Muscle layer of colon (tissue), 2 donors: ENCODE results near the gene TCP11L2.

ENCODE experiments used
- H3K27ac ChIP-seq: one replicate; pipeline ENCODE4 v1.7.0; 2013; ENCODE audit warnings: low read depth, mild to moderate bottlenecking, low read length, moderate library complexity
- H3K27me3 ChIP-seq, 2 donors: one replicate each; pipeline ENCODE4 v1.7.0; 2013; ENCODE audit warnings: low read length in 2 of 2, mild to moderate bottlenecking in 2 of 2; ENCODE audit not compliant: insufficient read depth in 2 of 2, control insufficient read depth in 1 of 2
- H3K36me3 ChIP-seq: one replicate; pipeline ENCODE4 v1.7.0; 2013; ENCODE audit warnings: mild to moderate bottlenecking, low read length; ENCODE audit not compliant: insufficient read depth
- H3K4me1 ChIP-seq: one replicate; pipeline ENCODE4 v1.7.0; 2013; ENCODE audit warnings: mild to moderate bottlenecking, low read length; ENCODE audit not compliant: insufficient read depth
- H3K4me3 ChIP-seq, 2 donors: one replicate each; pipeline ENCODE4 v1.7.0; 2013; ENCODE audit warnings: low read length in 2 of 2, low read depth in 1 of 2, mild to moderate bottlenecking in 1 of 2, moderate library complexity in 1 of 2
- H3K9ac ChIP-seq: one replicate; pipeline ENCODE4 v1.7.0; 2013; ENCODE audit warnings: low read length
- H3K9me3 ChIP-seq: one replicate; pipeline ENCODE4 v1.7.0; 2013; ENCODE audit warnings: mild to moderate bottlenecking, low read length
- donor health status: abdominal sarcoma.
- donor health status: Adenocarcinoma of cecum.

TCP11L2 gene

GRCh38 chr12:106273491-106273890 is 29.0 kb upstream of the TCP11L2 start:
- Histone ChIP-seq H3K4me3 (no peak overlapping the region), H3K9ac (no peak overlapping the region), H3K27ac (no peak overlapping the region), H3K36me3 (no peaks in the 10 kb centered on the region), H3K4me1 (no peaks in the 10 kb centered on the region), H3K9me3 (no peaks in the 10 kb centered on the region), H3K27me3 (no peaks in the 10 kb centered on the region)

GRCh38 chr12:106274012-106274411 is 28.5 kb upstream of the TCP11L2 start:
- Histone ChIP-seq H3K27me3 (no peaks in the 10 kb centered on the region), H3K4me1 (no peaks in the 10 kb centered on the region), H3K4me3 (no peak overlapping the region), H3K27ac (no peak overlapping the region), H3K36me3 (no peaks in the 10 kb centered on the region), H3K9ac (no peak overlapping the region), H3K9me3 (no peaks in the 10 kb centered on the region)

- H3K27ac ChIP-seq = no peak overlapping the region
- no peaks in the 10 kb centered on the region for H3K4me1 ChIP-seq
Observed at GRCh38 chr12:106274575-106275121, 27.9 kb upstream of the TCP11L2 start.

GRCh38 chr12:106275458-106275857 is 27.1 kb upstream of the TCP11L2 start:
- Histone ChIP-seq H3K4me1 (no peaks in the 10 kb centered on the region), H3K4me3 (no peak overlapping the region), H3K27me3 (no peaks in the 10 kb centered on the region), H3K27ac (no peak overlapping the region), H3K9me3 (no peaks in the 10 kb centered on the region), H3K36me3 (no peaks in the 10 kb centered on the region), H3K9ac (no peak overlapping the region)

More at GRCh38 chr12:106274575-106275121, 27.9 kb upstream of the TCP11L2 start:
- Histone ChIP-seq H3K36me3 (no peaks in the 10 kb centered on the region), H3K4me3 (no peak overlapping the region), H3K9me3 (no peaks in the 10 kb centered on the region), H3K27me3 (no peaks in the 10 kb centered on the region), H3K9ac (no peak overlapping the region)

- no peak overlapping the region for H3K9ac ChIP-seq
- H3K27ac ChIP-seq = no peak overlapping the region
- no peaks in the 10 kb centered on the region for H3K36me3 ChIP-seq
- H3K4me1 ChIP-seq = no peaks in the 10 kb centered on the region
- H3K4me3 ChIP-seq = no peak overlapping the region
- no peaks in the 10 kb centered on the region for H3K9me3 ChIP-seq
- no peaks in the 10 kb centered on the region for H3K27me3 ChIP-seq
Observed at GRCh38 chr12:106276032-106276740, 26.3 kb upstream of the TCP11L2 start.

- Histone ChIP-seq H3K4me1 (no peaks in the 10 kb centered on the region), H3K9me3 (no peaks in the 10 kb centered on the region), H3K27me3 (no peaks in the 10 kb centered on the region), H3K9ac (no peak overlapping the region), H3K4me3 (no peak overlapping the region), H3K27ac (no peak overlapping the region), H3K36me3 (no peaks in the 10 kb centered on the region)
Observed at GRCh38 chr12:106280106-106280505, 22.4 kb upstream of the TCP11L2 start.

GRCh38 chr12:106281056-106281782 is 21.3 kb upstream of the TCP11L2 start:
- Histone ChIP-seq H3K9me3 (no peaks in the 10 kb centered on the region), H3K4me1 (no peaks in the 10 kb centered on the region), H3K4me3 (no peak overlapping the region), H3K27me3 (no peaks in the 10 kb centered on the region), H3K36me3 (no peaks in the 10 kb centered on the region), H3K27ac (no peak overlapping the region), H3K9ac (no peak overlapping the region)

GRCh38 chr12:106281804-106282203 is 20.7 kb upstream of the TCP11L2 start:
- H3K9me3 ChIP-seq = no peaks in the 10 kb centered on the region
- no peak overlapping the region for H3K27ac ChIP-seq
- H3K9ac ChIP-seq = no peak overlapping the region
- H3K4me3 ChIP-seq = no peak overlapping the region
- no peaks in the 10 kb centered on the region for H3K4me1 ChIP-seq
- H3K27me3 ChIP-seq = no peaks in the 10 kb centered on the region
- no peaks in the 10 kb centered on the region for H3K36me3 ChIP-seq

GRCh38 chr12:106282457-106283097 is 20.0 kb upstream of the TCP11L2 start:
- Histone ChIP-seq H3K4me3 (no peak overlapping the region), H3K9ac (no peak overlapping the region), H3K4me1 (no peaks in the 10 kb centered on the region), H3K27me3 (no peaks in the 10 kb centered on the region), H3K27ac (no peak overlapping the region), H3K36me3 (no peaks in the 10 kb centered on the region), H3K9me3 (no peaks in the 10 kb centered on the region)

GRCh38 chr12:106284358-106285105 is 18.0 kb upstream of the TCP11L2 start:
- Histone ChIP-seq H3K4me3 (no peak overlapping the region), H3K36me3 (no peaks in the 10 kb centered on the region), H3K27me3 (no peaks in the 10 kb centered on the region), H3K27ac (no peak overlapping the region), H3K4me1 (no peaks in the 10 kb centered on the region), H3K9ac (no peak overlapping the region), H3K9me3 (no peaks in the 10 kb centered on the region)

GRCh38 chr12:106285982-106286381 is 16.6 kb upstream of the TCP11L2 start:
- Histone ChIP-seq H3K9me3 (no peaks in the 10 kb centered on the region), H3K4me1 (no peaks in the 10 kb centered on the region), H3K27me3 (no peaks in the 10 kb centered on the region), H3K36me3 (no peaks in the 10 kb centered on the region), H3K9ac (no peak overlapping the region), H3K4me3 (no peak overlapping the region), H3K27ac (no peak overlapping the region)
